Nephron progenitor cell (in vitro differentiated cells): ENCODE results near the gene ZFP92.
"Not testable (repeated sequence)": the region's sequence is repeated elsewhere in the genome, so short reads cannot be mapped to it uniquely, and the experiment has no call there.

Experiments
- DNase-seq: peaks from one replicate; pipeline ENCODE4 v3.0.0; 2021
- H3K27ac Mint-ChIP-seq: 2 replicates; pipeline ENCODE4 v1.8.0; 2021; ENCODE audit warnings: mild to moderate bottlenecking, moderate library complexity, mixed read lengths
- H3K27me3 Mint-ChIP-seq: 2 replicates; pipeline ENCODE4 v1.8.0; 2021; ENCODE audit warnings: mild to moderate bottlenecking, low read depth, mixed read lengths; ENCODE audit not compliant: poor library complexity
- H3K36me3 Mint-ChIP-seq: 2 replicates; pipeline ENCODE4 v1.8.0; 2021; ENCODE audit warnings: low read depth, mixed read lengths
- H3K4me1 Mint-ChIP-seq: 2 replicates; pipeline ENCODE4 v1.8.0; 2021; ENCODE audit warnings: mixed read lengths
- H3K4me3 Mint-ChIP-seq: 2 replicates; pipeline ENCODE4 v1.8.0; 2021; ENCODE audit warnings: mild to moderate bottlenecking, moderate library complexity, mixed read lengths
- H3K9me3 Mint-ChIP-seq: 2 replicates; pipeline ENCODE4 v1.8.0; 2021; ENCODE audit warnings: mild to moderate bottlenecking, moderate library complexity, mixed read lengths
- TF ChIP-seq, protein P1 (sequence below): fragments of 200-600 bp; sonication (generic); IDR thresholded peaks from 2 replicates; pipeline ENCODE4 v1.5.0; 2021; ENCODE audit warnings: antibody characterized with exemption

Gene ZFP92

DNA sequence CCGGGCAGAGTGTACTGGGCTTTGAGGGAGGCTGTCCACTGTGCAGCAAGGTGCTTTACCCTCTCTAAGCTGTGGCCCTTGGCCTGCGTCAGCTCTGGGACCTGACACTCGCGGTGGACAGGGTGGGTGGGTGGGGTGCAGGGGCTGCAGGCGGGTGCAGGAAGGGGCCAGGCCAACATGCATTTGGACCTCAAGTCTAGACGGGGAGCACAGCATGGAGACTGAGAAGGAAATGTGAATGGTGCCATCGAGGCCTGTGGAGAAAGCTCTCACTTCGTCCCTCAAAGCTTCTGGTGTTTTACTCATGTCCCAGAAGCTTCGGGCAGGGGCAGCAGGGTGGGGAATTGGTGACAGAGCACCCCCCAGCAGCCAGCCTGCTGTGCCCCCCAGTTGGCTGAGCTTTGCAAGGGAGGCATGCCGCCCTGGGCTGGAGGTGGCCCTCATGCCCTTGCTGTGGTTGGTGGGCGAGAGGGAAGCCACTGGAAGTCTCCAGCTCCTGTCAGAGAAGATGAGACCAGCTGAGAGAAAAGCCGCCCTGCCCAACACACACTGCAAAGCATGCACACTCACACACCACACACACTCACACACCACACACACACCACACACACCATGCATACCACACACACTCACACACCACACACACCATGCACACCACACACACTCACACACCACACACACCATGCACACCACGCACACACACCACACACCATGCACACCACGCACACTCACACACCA is 22.4 kb upstream of the ZFP92 start:
- H3K27ac Mint-ChIP-seq: no peak overlapping the region
- TF ChIP-seq, protein P1, sequence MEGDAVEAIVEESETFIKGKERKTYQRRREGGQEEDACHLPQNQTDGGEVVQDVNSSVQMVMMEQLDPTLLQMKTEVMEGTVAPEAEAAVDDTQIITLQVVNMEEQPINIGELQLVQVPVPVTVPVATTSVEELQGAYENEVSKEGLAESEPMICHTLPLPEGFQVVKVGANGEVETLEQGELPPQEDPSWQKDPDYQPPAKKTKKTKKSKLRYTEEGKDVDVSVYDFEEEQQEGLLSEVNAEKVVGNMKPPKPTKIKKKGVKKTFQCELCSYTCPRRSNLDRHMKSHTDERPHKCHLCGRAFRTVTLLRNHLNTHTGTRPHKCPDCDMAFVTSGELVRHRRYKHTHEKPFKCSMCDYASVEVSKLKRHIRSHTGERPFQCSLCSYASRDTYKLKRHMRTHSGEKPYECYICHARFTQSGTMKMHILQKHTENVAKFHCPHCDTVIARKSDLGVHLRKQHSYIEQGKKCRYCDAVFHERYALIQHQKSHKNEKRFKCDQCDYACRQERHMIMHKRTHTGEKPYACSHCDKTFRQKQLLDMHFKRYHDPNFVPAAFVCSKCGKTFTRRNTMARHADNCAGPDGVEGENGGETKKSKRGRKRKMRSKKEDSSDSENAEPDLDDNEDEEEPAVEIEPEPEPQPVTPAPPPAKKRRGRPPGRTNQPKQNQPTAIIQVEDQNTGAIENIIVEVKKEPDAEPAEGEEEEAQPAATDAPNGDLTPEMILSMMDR: no peak
- DNase-seq: no peak
- peaks cover 23% of the 10 kb centered on the region for H3K9me3 Mint-ChIP-seq
- H3K36me3 Mint-ChIP-seq: no peaks in the 10 kb centered on the region
- H3K4me1 Mint-ChIP-seq: no peaks in the 10 kb centered on the region
- H3K4me3 Mint-ChIP-seq: no peak overlapping the region
- H3K27me3 Mint-ChIP-seq: peaks cover 9% of the 10 kb centered on the region

DNA sequence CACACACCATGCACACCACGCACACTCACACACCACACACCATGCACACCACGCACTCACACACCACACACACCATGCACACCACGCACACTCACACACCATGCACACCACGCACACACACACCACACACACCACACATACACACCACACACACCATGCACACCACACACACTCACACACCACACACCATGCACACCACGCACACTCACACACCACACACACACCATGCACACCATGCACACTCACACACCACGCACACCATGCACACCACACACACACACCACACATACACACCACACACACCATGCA is 21.9 kb upstream of the ZFP92 start:
- DNase-seq, H3K27me3 Mint-ChIP-seq, H3K4me1 Mint-ChIP-seq, H3K4me3 Mint-ChIP-seq, H3K27ac Mint-ChIP-seq, H3K36me3 Mint-ChIP-seq: not testable (repeated sequence)
- H3K9me3 Mint-ChIP-seq: peaks cover 28% of the 10 kb centered on the region

DNA sequence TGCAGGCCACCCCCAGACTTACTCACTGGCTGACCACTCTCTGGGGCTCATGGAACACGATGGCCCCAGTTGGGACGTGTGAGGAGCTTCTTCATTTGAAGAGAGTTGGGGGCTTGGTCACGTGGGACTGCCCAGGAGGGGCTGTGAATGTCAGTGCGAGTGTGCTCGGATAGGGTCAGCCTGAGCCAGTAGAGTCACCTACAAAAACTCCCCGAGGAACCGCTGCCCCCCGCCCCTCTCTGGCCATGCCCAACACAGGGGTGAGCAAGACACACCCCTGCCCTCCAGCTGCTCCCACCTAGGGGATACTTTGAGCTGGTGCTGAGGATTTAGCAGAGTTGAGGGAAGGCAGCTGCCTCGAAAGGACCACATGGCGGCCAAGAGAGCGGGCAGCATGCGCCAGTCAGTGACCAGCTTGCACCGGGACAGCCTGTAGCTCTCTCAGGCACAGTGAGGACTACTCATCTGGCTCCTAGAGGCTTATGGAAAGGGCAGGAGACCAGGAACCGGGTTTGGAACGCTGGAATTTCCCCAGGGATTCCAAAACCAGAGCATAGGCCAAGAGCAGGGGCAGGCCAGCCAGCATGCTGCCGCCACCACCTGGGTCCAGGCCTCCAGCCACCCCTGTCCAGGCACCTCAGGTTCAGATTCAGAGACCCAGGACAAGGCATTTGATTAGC is 18.5 kb upstream of the ZFP92 start:
- no peak for DNase-seq
- peaks cover 6% of the 10 kb centered on the region for H3K27me3 Mint-ChIP-seq
- no peak overlapping the region for H3K27ac Mint-ChIP-seq
- TF ChIP-seq, protein P1: no peak
- H3K9me3 Mint-ChIP-seq: peaks cover 33% of the 10 kb centered on the region
- peaks cover 15% of the 10 kb centered on the region for H3K4me1 Mint-ChIP-seq
- H3K4me3 Mint-ChIP-seq: no peak overlapping the region
- H3K36me3 Mint-ChIP-seq: no peaks in the 10 kb centered on the region

DNA sequence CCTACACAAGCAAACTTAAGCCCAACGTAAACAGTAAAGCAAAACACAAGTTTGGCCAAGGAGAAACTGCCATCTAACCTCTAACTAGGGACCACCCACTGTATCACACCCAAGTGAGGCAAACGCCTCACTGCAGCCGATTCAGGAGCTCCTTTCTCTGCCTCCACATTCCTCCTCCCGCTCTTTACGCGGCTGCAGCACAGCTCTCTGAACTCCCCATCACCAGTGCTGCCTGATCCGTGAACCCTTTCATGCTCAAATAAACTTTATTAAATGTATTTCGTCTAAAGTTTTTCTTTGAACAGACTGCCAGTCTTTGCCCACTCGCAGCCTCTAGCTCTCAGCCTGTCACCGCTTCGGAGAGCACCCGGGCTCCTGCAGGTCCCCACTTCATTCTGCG is 16.7 kb upstream of the ZFP92 start:
- DNase-seq: no peak
- H3K27me3 Mint-ChIP-seq: peaks cover 14% of the 10 kb centered on the region

DNA sequence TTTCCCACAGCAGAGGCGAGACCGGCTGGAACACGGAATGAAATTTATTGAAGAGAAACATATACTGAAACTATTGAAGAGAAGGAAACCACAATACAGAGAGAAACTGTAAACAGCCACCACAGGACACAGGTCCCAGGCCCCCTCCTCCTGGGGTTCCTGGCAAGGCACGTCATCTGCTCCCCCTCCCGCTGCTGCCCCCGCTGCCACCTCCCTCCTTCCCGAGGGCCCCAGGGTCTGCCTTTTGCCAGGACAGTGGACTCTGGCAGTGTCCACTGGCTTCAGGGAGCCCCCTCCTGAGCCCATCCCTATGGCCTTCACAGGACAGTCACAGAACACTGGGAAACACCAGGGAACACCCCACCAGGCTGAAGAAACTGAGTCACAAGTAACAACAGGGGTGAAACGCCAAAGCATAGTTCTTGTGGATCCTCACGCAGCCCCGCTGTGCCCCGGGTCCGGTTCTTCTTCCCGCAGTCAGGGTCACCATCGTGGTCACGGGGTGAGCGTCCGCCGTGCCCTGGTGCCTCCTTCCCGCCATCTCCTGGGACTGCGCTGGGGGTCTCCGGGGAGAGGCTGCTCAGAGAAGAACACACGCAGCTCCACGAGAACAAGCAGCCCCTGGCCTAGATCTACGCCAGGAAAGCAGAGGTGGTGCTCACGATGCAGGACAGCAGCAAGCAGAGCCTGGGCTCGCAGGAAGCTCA is 15.5 kb upstream of the ZFP92 start:
- peaks cover 18% of the 10 kb centered on the region for H3K27me3 Mint-ChIP-seq
- TF ChIP-seq, protein P1: no peak
- H3K4me3 Mint-ChIP-seq: no peak overlapping the region
- no peak overlapping the region for H3K27ac Mint-ChIP-seq
- no peaks in the 10 kb centered on the region for H3K36me3 Mint-ChIP-seq
- DNase-seq: no peak
- H3K4me1 Mint-ChIP-seq: peaks cover 15% of the 10 kb centered on the region
- H3K9me3 Mint-ChIP-seq: peaks cover 54% of the 10 kb centered on the region

More for the DNA sequence above, 16.7 kb upstream of the ZFP92 start:
- H3K4me1 Mint-ChIP-seq: peaks cover 15% of the 10 kb centered on the region
- H3K9me3 Mint-ChIP-seq: peaks cover 48% of the 10 kb centered on the region
- TF ChIP-seq, protein P1: no peak
- no peaks in the 10 kb centered on the region for H3K36me3 Mint-ChIP-seq
- no peak overlapping the region for H3K27ac Mint-ChIP-seq
- no peak overlapping the region for H3K4me3 Mint-ChIP-seq

DNA sequence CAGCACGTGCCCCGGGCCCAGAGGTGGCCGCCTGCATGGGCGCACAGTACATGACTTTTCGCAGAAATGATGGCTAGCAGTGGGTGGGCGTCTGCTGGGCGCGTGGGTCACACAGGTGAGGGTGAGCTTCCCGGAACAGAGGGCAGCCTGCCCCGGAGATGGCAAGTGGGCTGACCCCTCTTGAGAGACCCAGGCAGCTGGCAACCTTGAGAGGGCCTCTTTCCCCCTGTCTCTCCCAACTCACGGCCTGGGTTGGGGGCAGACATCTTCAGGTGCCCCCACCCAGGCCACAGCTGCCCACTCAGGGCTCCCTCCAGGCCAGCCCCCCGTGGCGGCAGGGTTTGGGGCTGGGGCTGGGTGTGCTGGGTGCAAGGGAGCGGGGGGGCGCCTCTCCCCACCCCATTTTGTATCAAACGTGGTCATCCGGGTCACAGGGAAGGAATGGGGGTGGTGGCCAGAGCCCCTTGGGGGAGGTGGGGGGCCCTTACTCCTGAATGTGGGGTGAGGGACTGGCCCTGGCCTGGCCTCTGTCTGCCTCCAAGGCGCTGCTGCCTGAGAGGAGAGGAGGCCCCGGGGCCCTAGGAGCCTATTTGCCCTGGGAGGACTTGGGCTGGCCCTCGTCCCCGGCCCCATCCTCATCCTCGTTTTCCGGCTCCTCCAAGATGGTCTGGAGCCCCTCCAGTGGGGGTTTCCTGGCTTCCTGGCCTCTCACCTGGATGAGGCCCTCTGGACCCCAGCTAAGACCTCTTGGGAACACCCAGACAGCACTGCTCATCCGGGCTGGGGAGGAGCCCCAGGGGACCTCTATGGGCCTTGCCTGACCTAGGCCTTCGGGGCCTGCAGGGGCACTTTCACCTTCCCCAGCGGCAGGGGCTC is 14.7 kb upstream of the ZFP92 start:
- DNase-seq: no peak

More for the DNA sequence above, 14.7 kb upstream of the ZFP92 start:
- H3K36me3 Mint-ChIP-seq: no peaks in the 10 kb centered on the region
- peaks cover 60% of the 10 kb centered on the region for H3K9me3 Mint-ChIP-seq
- peaks cover 15% of the 10 kb centered on the region for H3K4me1 Mint-ChIP-seq
- TF ChIP-seq, protein P1: no peak
- no peak overlapping the region for H3K4me3 Mint-ChIP-seq
- peaks cover 18% of the 10 kb centered on the region for H3K27me3 Mint-ChIP-seq
- H3K27ac Mint-ChIP-seq: no peak overlapping the region
